Measurements from ENCODE around the gene NAV3. TPM values are rescaled to one million over a fixed set of nuclear protein-coding genes. Genes with fewer than 3 reads are reported as not detected.

Gene NAV3
- total RNA-seq, 2 experiments from 2014 or later = not detected

DNA sequence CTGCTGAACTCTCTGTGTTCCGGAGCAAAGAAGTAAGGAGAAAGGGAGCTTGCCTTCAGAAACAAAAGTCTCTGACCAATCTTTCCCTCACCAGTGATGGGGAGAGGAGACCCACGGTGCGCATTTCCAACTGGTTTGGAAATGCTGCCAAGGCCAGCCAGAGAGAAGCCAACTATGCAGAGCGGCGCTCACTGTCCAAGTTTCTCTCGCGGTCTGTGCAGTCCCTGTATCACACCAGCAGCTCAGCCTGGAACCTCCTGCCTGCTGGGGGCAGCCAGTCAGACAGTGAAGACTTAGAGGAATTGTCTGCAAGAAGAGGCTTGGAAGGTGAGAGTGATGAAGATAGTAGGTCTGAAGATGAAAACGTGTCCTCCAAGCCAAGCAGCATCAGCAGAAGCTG is 206.2 kb downstream of the NAV3 start:
- Mint-ChIP-seq H3K27ac (no peak overlapping the region), H3K4me3 (no peak overlapping the region), H3K27me3 (no peaks in the 10 kb centered on the region), H3K9me3 (peaks cover 4% of the 10 kb centered on the region), H3K4me1 (ENCODE audit: low read depth) (no peaks in the 10 kb centered on the region), H3K36me3 (ENCODE audit: low read depth) (no peaks in the 10 kb centered on the region)
- intact Hi-C loops (cut with micrococcal nuclease) = no loop called here
- DNase-seq (no peak), ATAC-seq (no peak)
- ChIA-PET CTCF (interaction anchor here (0.6 to 0.8 kb wide), 2 partner anchors 9 to 39 kb away, joined by 3 read pairs; no protein-coding TSS in a partner anchor), POLR2A (no interaction called here)
- no peak for TF ChIP-seq CTCF (IDR thresholded peaks at IDR 0.05)

DNA sequence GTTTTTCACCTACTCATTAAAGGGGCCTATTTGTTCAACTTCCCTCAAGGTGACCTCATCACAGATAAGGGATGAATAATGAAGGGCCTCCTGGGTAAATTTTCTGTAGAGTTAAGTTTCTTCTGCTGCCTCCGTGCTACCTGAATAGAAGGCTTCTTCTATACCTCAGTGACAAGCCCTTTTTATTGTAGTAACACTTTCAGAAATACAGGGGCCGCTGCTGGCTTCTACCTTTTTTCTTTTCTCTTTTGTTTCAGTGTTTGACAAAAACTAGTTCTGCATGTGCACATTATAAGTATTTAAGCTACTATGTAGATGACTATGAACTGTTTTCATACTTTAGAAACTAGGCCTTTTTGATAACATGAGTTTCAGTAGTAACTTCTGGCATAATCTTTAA is 207.0 kb downstream of the NAV3 start:
- no peaks in the 10 kb centered on the region for H3K27me3 Mint-ChIP-seq
- ATAC-seq (no peak), DNase-seq (no peak)
- POLR2A ChIA-PET = no interaction called here
- no peak overlapping the region for H3K4me3 Mint-ChIP-seq
- CTCF ChIA-PET = no interaction called here
- intact Hi-C loops (cut with micrococcal nuclease) = no loop called here
- TF ChIP-seq CTCF (IDR thresholded peaks at IDR 0.05) = no peak
- peaks cover 3% of the 10 kb centered on the region for H3K9me3 Mint-ChIP-seq
- no peaks in the 10 kb centered on the region for H3K4me1 Mint-ChIP-seq (ENCODE audit: low read depth)
- no peaks in the 10 kb centered on the region for H3K36me3 Mint-ChIP-seq (ENCODE audit: low read depth)
- H3K27ac Mint-ChIP-seq = no peak overlapping the region

DNA sequence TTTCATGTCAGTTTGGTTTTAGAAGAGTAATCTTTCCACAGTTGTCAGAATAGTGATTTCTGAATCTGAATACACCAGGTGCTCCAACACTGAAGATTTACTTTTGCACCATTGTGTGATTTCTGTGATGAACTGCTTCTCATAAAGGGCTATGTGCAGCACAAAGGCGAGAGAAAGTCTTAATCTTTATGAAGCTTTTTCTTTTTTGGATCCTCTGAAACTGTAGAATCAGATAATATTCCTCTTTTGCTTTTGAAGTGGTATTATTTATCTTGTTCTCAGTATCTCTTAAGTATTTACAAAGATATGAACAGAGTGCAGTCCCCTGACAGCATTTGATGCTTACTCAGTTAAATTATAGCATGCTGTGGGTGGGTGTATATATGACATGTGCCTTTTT is 207.8 kb downstream of the NAV3 start:
- intact Hi-C loops (cut with micrococcal nuclease) = no loop called here
- ChIA-PET CTCF (no interaction called here), POLR2A (no interaction called here)
- no peak overlapping the region for H3K27ac Mint-ChIP-seq
- H3K36me3 Mint-ChIP-seq (ENCODE audit: low read depth) = no peaks in the 10 kb centered on the region
- no peak overlapping the region for H3K4me3 Mint-ChIP-seq
- peaks cover 5% of the 10 kb centered on the region for H3K9me3 Mint-ChIP-seq
- H3K27me3 Mint-ChIP-seq = no peaks in the 10 kb centered on the region
- ATAC-seq (no peak), DNase-seq (no peak)
- no peak for TF ChIP-seq CTCF (IDR thresholded peaks at IDR 0.05)
- H3K4me1 Mint-ChIP-seq (ENCODE audit: low read depth) = no peaks in the 10 kb centered on the region

GRCh38 chr12:78038986-78039385 is 208.3 kb downstream of the NAV3 start:
- ChIA-PET CTCF (no interaction called here), POLR2A (no interaction called here)
- Mint-ChIP-seq H3K4me1 (ENCODE audit: low read depth) (no peaks in the 10 kb centered on the region), H3K4me3 (no peak overlapping the region), H3K9me3 (peaks cover 7% of the 10 kb centered on the region), H3K36me3 (ENCODE audit: low read depth) (no peaks in the 10 kb centered on the region), H3K27me3 (no peaks in the 10 kb centered on the region), H3K27ac (no peak overlapping the region)
- DNase-seq (no peak), ATAC-seq (no peak)
- intact Hi-C loops (cut with micrococcal nuclease) = no loop called here
- no peak for TF ChIP-seq CTCF (IDR thresholded peaks at IDR 0.05)

GRCh38 chr12:78040111-78040510 is 209.4 kb downstream of the NAV3 start:
- DNase-seq = no peak
- H3K4me3 Mint-ChIP-seq = no peak overlapping the region

More at GRCh38 chr12:78040111-78040510, 209.4 kb downstream of the NAV3 start:
- Mint-ChIP-seq H3K4me1 (ENCODE audit: low read depth) (no peaks in the 10 kb centered on the region), H3K27ac (no peak overlapping the region), H3K36me3 (ENCODE audit: low read depth) (no peaks in the 10 kb centered on the region), H3K9me3 (peaks cover 13% of the 10 kb centered on the region), H3K27me3 (no peaks in the 10 kb centered on the region)
- ATAC-seq = no peak
- POLR2A ChIA-PET = no interaction called here
- intact Hi-C loops (cut with micrococcal nuclease) = no loop called here
- no peak for TF ChIP-seq CTCF (IDR thresholded peaks at IDR 0.05)
- CTCF ChIA-PET = no interaction called here

All from activated CD8-positive, alpha-beta T cell treated with anti-CD3 and anti-CD28 coated beads for 36 hours (primary cell).